Stimulated activated CD4-positive, alpha-beta T cell treated with anti-CD3 and anti-CD28 coated beads, Interleukin-2, amount 100 ng/mL, for 24 hours (primary cell): ENCODE results near the gene PAMR1.

Experiments used
- DNase-seq, 2 donors: peaks; one replicate each; pipeline ENCODE4 v3.0.0-alpha.2; 2020

The PAMR1 gene

DNA sequence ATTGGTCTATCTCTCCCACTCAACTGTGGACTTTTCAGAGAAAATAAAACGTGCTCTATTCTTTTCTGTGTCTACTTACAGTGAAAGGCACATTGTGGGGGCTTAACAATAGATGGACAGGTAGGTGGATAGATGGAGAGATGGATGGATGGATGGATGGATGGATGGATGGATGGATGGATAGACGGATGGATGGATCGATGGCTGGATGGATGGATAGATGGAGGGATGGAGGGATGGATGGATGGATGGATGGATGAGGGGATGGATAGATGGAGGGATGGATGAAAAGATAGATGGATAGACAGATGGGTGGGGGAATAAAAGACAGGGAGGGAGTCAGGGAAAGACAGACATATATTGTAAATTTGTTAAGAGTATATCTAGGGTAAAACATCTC lies 91.8 kb downstream of the PAMR1 start:
- DNase-seq, result no peak

DNA sequence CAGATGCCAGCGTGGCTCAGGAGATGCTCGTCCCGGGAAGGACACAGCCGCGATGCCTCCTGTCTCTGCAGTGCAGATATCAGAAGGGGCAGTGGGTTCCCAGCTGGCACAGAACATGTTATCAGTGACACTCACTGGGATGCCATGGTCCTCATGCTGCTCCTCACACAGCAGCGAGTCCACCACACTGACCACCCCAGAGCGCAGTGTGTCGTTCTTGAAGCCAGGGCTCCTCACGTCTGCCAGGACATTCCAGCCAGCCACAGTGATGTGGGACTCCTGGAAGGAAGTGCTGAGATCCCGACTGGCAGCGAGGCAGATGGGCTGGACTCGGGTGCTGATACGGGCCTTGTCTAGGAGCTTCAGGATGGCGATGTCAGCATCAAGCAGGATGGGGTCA lies 93.0 kb downstream of the PAMR1 start:
- no peak for DNase-seq

- no peak for DNase-seq
Measured at GRCh38 chr11:35427071-35427470, 98.3 kb downstream of the PAMR1 start.

DNA sequence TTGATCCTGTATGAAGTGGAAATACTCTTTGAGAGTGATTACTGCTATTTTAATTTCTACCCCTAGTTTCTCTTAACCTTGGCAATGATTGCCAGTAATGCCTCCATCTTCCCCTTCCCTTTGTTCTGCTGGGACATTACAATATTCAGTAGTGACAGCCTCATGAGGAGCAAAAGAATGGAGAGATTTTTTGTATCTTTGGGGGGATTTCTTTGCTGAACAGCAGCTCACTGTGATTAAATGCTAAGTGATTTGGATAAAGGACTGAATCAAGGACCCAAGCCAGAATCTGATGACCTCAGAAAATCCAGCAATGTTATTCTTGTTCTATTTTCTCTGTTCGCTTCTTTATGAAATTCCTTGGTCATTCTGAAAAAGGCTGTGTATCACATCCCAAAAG lies 99.1 kb downstream of the PAMR1 start:
- no peak for DNase-seq

GRCh38 chr11:35425603-35426212 lies 99.7 kb downstream of the PAMR1 start:
- DNase-seq, result no peak

DNA sequence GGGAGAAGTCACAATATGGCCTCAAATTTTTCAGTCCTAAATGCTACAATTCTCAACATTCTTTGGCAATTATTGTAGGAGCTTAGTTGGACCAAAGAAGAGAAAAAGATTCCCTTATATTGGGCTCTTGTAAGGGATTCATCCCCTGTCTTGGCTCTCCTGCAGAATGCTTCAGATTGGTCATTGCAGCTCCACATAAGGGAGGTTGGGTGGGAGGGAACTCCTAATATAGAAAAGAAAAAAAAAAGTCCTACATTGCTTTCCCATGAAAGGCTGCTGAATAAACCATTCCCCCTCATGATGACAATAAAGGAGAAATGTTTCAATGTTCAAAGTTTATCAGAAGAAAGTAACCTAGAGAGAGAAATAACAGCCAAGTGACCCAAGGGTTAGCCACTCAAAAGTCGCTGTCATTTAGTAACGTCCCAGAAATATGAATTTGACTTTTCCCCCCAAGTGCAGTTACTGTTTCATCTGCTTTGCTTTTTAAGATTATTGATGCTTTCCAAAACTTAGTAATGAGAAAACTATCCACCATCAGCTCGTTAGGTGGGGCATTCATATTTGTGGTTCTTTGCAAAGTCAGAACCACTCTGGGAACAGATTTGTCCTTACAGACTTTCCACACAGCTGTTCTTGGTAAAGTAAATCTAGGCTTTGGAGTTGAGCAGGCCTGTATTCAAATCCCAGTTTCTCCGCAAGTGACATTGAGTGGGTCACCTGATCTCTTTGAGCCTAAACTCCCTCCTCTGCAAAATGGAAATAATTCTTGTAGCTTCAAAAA lies 101.1 kb downstream of the PAMR1 start:
- no peak for DNase-seq

GRCh38 chr11:35420371-35420770 lies 105.0 kb downstream of the PAMR1 start:
- no peak for DNase-seq

DNA sequence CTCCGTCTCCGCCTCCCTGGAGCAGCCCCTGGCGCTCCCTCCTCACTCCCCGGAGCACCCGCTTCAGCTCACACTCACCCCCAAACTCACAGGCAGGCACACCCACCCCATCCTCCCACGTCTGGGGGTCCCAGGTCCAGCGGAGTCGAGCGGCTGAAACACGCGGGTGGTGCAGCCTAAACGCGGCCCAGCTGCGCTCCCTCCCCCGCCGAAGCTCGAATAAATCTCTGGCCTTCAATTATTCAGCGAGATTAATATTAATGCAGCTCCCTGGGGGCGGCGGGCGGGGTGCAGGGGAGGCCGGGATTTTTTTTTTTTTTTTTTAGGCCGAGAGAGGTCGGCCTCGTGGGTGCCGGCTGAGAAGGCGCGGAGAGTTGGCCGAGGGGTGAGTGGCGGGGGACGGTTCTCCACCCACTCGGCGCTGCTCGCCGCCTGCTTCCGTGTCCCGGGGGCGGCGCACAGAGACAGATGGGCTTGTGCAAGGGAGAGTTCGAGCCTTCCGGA lies 105.5 kb downstream of the PAMR1 start:
- peak in 1 of 2 donors; percentile 11 for DNase-seq

DNA sequence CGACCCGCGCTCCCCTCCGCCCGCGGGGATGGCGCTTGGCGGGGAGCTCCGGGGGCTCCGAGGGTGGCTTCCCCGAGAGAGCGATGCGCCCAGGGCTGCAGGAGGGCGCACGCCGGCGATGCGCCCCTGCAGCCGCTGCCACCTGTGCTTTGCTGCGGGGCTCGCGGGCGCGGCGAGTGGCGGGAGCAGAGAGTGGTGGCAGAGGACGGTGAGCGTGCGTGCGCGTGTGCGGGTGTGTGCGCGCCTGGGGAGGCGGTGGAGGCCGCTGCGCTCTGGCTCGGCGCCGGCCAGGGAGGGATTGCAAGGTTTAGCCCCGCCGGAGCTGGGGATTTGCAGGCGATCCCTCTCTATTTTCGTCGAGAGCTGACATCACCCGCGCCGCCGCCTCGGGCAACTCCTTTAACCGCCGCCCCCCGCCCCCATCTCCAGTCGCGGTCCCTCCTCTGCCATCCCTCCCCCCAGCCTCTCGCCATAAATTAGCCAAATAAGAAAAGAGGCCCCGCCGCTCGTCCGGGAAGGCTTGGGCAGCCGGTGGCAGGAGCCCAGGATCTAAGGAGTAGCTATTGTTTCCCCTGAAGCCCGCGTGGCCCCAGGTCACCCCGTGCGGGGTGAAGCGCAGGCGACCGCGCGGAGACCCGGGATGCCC lies 106.1 kb downstream of the PAMR1 start, which contains the start of gene SLC1A2:
SLC1A2 (minus strand) TSS at position 375 of the 646 bp plus-strand sequence. CDS start 592 bp downstream, outside the sequence.
- DNase-seq, result peak in 1 of 2 donors; percentile 38

- peak in 1 of 2 donors; percentile 41 for DNase-seq
Measured at GRCh38 chr11:35418282-35419183, 106.9 kb downstream of the PAMR1 start.

DNA sequence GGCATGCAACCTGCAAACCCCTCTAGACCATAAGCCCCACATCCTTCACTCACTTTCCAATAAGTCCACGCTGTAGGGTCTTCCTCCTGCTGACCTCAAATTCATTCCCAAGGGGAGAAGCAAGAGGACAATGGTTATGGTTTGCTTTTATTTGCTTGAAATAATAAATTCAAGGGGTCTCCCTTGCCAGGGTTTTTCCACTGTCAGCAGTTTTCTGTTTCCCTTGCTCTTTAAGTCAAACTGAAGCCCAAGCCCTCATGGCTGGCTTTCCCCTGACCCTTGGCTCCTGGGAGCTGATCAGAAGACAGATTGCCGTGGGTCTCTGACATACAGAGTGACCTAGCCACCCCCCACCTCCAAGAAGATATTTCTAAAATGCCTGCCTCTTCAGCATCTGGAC lies 109.9 kb downstream of the PAMR1 start:
- no peak for DNase-seq

- no peak for DNase-seq
Measured at GRCh38 chr11:35414776-35415175, 110.6 kb downstream of the PAMR1 start.

DNA sequence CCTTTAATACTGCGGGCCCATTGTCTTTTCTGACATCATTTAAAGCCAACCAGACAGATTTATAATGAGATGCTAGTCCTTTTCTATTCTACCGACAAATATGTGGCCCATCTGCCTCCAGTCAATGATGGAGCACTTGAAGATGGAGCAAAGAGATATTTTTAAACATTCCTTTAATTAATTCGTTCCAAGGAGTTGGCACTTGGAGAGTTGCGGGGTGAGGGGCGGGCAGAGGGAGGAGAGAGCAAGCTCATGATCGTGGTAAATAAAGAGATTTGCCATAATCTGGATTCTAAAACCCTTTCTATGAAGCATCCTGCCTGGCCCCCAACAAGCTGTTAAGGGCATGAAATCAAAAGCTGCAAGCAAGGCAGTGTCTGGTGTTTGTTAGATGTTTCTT lies 111.1 kb downstream of the PAMR1 start:
- DNase-seq, result no peak

- no peak for DNase-seq
Measured at GRCh38 chr11:35413598-35413997, 111.8 kb downstream of the PAMR1 start.

DNA sequence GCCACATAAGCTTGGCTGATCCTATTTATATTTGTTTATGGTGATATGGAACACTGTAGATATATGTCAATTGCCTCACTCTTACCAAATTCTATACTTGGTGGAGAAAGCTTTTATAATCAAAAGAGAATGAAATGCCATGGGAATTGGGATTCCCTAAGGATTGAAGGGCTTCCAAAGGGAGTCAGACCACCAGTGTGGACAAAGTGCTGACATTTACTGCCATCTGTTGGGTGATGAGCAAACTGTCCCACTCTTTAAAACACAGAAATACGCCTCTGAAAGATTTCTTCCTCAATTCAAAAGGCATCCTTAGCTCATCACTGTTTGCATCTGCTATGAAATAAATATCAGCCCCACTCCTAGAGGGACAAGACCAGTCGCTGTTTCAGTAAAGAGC lies 113.1 kb downstream of the PAMR1 start:
- no peak for DNase-seq

DNA sequence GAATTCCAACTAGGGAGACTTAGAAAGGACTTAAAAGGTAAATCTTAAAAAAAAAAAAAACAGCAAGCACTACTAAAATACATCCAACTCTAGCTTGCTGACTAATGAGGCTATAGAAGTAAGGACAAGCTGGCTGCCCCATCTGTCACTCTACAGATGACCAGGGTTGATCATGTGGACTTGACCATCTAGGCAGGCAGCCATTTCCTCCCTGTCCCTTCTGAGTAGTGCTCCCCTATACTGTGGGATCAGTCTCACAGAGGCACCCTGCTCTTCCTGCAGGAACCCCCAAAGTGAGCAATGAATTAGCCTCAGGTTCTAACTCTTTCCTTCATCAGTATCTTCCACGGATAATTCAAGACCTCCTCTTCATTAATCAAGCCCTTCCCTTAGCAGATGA lies 118.4 kb downstream of the PAMR1 start:
- no peak for DNase-seq

- peak; percentile 25 to 50 for DNase-seq
Measured at GRCh38 chr11:35404388-35404775, 121.0 kb downstream of the PAMR1 start.

DNA sequence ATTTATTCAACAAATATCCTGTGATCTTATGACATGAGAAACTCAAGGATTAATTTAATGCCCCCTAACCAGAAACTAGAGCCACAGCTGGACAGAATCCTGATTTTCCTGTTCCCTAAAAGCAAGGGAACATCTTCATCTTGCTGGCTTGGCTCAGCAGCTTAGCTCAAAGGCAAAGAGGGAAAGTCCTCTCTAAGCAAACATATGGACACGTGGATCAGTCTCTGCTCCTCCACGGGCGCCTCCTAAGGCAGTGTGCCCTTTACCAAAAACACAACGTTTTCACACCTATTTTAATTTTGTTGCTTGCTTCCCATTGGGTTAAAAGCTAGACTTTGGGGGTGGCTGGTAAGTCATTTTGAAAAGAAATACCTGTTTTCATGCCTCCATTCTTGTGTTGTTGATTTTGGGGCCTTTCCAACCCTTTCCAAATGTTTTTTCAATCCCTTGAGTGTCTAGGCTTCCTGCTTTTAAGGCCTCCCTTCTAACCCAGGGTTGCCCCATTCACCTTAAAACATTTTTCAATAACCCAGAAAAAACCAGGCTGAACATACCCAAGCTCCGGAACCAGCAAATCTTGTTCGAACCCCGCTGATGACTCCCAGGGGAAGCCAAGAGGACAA lies 121.5 kb downstream of the PAMR1 start:
- DNase-seq, result no peak

DNA sequence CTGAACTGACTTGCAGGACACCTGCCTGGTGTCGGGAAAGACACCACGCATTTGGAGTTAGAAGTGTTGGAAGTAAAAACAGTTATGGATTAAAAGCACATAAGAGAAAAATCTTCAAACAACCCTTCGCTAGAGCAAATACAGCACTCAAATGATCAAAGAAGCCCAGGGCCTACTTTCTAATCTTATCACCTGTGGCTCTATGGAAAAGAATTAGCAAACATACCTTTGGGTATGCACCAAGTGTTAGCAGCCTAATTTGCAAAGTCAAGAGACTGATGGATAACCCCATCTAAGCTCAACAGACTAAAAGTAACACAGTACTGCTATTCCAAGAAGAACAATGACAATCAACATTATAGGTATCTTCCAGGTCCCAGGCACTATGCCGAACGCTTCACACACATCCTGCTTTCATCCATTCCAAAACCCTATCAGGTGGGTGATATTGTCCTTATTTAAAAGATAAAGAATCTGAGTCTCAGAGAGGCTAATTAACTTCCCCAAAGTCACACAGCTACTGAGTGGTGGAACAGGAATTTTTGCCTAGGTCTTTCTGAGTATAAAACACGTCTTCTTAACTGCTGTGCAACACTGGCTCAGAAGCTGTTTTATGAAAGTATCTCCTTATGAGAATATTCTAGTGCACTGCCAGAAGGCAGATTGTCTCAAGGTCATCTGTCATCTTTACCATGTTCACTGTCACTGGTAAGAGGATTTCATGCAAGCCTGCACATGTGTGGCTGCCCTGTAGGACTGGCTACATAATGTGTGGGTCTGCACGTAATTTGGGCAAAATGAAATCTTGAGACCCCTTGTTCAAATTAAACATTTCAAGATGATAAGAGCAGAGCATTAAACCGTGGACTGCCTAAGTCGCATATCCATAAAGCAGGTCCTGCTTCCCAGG lies 122.4 kb downstream of the PAMR1 start:
- no peak for DNase-seq

DNA sequence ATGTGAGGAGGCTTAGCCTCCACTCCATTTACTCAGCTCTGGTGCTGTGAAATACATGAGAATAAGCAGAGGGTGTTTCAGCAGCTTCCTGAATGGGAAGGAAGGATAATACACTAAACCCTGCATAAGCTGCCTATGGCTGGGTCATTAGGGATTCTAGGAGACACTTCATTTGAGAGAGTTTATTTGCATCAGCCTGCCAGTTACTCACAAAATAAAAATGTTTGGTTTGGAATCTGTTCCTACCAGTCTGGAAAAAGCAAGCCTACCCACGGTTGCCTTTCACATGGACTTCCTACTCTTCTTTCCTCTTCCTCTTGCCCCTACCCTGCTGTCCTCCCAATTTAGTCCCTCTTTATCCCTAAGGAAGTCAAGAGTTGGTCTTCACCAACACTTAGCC lies 126.5 kb downstream of the PAMR1 start:
- no peak for DNase-seq

DNA sequence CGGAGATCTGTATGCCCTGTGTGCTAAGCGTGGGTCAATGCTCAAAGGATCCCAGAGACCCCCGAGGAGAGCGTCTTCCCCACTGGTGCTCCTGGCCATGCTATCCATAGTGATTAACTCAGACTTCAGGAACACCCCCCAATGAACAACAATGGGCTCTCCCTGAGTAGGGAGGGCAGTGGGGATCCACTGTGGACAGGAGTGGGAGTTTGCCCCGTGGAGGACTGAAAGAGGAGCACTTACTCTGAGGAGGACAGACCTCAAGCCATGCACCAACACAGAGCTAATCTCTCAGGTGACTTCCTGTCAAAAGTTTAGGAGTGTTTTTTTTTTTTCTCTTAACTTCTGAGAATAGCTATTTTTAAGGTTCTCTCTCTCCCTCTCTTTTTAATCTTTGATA lies 130.5 kb downstream of the PAMR1 start:
- DNase-seq, result no peak
